Panc1 (cell line): ENCODE data around the gene MSRB1.

ENCODE experiments used
- POLR2AphosphoS5 ChIP-seq: IDR thresholded peaks from 2 replicates; pipeline ENCODE4 v1.6.1; 2012; ENCODE audit warnings: mild to moderate bottlenecking, low read depth, low read length, moderate library complexity
- TCF7L2 ChIP-seq: IDR thresholded peaks from 2 replicates; pipeline ENCODE4 v1.6.1; 2011; ENCODE audit warnings: mild to moderate bottlenecking, low read depth, low read length, inconsistent platforms
- TF ChIP-seq, protein P1 (sequence below): fragments of 450-650 bp; IDR thresholded peaks from 2 replicates; pipeline ENCODE4 v1.5.1; 2017; ENCODE audit warnings: mild to moderate bottlenecking
- TF ChIP-seq, protein P2 (sequence below), 2 experiments: IDR thresholded peaks; 2 replicates each; pipeline ENCODE4 v1.6.1; 2011 to 2012; ENCODE audit warnings: low read depth in 2 of 2, control low read depth in 1 of 2, low read length in 1 of 2, mild to moderate bottlenecking in 1 of 2, moderate library complexity in 1 of 2; ENCODE audit not compliant: insufficient read depth in 1 of 2

DNA sequence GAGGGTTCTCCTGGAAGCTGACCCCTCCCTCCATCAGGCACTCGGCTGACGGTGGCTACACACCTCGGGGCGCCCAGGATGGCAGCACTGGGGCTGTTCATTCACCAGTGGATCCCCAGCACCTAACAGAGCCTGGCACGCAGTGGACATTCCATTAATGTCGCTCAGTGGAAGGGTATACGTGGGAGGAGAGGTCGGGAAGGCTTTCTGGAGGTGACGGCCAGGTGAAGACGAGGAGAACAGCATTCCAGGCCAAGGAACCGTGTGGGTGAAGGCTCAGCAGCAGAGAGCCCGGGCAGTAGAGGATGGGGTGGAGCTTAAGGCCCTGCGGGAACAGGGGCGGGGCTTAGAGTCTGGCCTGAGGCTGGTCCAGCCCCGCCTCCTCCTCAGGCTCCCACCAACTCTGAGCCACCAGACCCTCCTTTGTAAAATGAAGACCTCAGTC lies 22.2 kb downstream of the MSRB1 start:
- TF ChIP-seq, protein P1, sequence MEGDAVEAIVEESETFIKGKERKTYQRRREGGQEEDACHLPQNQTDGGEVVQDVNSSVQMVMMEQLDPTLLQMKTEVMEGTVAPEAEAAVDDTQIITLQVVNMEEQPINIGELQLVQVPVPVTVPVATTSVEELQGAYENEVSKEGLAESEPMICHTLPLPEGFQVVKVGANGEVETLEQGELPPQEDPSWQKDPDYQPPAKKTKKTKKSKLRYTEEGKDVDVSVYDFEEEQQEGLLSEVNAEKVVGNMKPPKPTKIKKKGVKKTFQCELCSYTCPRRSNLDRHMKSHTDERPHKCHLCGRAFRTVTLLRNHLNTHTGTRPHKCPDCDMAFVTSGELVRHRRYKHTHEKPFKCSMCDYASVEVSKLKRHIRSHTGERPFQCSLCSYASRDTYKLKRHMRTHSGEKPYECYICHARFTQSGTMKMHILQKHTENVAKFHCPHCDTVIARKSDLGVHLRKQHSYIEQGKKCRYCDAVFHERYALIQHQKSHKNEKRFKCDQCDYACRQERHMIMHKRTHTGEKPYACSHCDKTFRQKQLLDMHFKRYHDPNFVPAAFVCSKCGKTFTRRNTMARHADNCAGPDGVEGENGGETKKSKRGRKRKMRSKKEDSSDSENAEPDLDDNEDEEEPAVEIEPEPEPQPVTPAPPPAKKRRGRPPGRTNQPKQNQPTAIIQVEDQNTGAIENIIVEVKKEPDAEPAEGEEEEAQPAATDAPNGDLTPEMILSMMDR: no peak
- TF ChIP-seq TCF7L2 (no peak), POLR2AphosphoS5 (no peak)
- TF ChIP-seq, protein P2, sequence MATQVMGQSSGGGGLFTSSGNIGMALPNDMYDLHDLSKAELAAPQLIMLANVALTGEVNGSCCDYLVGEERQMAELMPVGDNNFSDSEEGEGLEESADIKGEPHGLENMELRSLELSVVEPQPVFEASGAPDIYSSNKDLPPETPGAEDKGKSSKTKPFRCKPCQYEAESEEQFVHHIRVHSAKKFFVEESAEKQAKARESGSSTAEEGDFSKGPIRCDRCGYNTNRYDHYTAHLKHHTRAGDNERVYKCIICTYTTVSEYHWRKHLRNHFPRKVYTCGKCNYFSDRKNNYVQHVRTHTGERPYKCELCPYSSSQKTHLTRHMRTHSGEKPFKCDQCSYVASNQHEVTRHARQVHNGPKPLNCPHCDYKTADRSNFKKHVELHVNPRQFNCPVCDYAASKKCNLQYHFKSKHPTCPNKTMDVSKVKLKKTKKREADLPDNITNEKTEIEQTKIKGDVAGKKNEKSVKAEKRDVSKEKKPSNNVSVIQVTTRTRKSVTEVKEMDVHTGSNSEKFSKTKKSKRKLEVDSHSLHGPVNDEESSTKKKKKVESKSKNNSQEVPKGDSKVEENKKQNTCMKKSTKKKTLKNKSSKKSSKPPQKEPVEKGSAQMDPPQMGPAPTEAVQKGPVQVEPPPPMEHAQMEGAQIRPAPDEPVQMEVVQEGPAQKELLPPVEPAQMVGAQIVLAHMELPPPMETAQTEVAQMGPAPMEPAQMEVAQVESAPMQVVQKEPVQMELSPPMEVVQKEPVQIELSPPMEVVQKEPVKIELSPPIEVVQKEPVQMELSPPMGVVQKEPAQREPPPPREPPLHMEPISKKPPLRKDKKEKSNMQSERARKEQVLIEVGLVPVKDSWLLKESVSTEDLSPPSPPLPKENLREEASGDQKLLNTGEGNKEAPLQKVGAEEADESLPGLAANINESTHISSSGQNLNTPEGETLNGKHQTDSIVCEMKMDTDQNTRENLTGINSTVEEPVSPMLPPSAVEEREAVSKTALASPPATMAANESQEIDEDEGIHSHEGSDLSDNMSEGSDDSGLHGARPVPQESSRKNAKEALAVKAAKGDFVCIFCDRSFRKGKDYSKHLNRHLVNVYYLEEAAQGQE (IDR thresholded peaks at IDR 0.05; ENCODE audit: insufficient read depth in 1 of 2, low read depth in 2 of 2, low read length in 1 of 2): no peak
